Esophagus squamous epithelium (tissue), 4 donors: Measurements from ENCODE around the gene WDR1.

Source experiments
- POLR2A ChIP-seq, 4 donors: fragments of 450-650 bp; IDR thresholded peaks; one replicate each; pipeline ENCODE4 v1.6.1; 2017; ENCODE audit warnings: antibody characterized with exemption in 4 of 4, mild to moderate bottlenecking in 4 of 4, moderate library complexity in 3 of 4
- TF ChIP-seq, protein P1 (sequence below), 6 experiments: fragments of 450-650 bp in 4 of 6; fragments of 200-600 bp in 2 of 6; sonication (generic) in 2 of 6; IDR thresholded peaks; one replicate each; pipeline ENCODE4 v1.5.1; 2016 to 2019; ENCODE audit warnings: antibody characterized with exemption in 6 of 6, mild to moderate bottlenecking in 4 of 6, moderate library complexity in 4 of 6

DNA sequence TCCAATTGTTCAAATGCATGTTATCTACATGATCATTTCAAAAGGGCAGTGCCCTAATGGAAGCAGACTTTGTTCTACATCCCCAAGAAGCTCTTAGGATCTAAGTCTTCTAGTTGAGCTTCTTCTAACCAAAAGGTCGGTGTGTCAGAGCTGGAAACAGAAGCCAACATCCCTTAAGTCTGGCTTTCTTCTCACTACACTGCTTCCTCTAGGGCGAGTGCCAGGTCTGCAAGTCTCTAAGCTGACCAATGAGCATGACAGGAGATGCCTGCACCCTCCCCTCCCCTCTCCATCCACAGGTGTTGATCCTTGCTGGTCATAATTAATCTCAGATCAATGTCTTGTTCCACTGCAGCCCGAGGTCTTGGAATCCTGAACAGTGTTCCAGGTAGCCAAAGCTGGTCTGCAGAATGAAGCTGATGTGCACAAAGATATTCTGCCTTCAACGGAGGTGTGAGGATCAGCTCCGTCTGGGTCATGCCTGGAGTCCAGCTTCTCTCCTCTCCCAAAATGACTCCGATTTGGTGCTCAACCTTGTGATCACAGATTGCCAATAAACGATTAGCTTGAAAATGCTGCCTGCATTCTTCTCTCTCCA is 44.1 kb downstream of the WDR1 start:
- TF ChIP-seq POLR2A (IDR thresholded peaks at IDR 0.05) = no peak
- TF ChIP-seq, protein P1, sequence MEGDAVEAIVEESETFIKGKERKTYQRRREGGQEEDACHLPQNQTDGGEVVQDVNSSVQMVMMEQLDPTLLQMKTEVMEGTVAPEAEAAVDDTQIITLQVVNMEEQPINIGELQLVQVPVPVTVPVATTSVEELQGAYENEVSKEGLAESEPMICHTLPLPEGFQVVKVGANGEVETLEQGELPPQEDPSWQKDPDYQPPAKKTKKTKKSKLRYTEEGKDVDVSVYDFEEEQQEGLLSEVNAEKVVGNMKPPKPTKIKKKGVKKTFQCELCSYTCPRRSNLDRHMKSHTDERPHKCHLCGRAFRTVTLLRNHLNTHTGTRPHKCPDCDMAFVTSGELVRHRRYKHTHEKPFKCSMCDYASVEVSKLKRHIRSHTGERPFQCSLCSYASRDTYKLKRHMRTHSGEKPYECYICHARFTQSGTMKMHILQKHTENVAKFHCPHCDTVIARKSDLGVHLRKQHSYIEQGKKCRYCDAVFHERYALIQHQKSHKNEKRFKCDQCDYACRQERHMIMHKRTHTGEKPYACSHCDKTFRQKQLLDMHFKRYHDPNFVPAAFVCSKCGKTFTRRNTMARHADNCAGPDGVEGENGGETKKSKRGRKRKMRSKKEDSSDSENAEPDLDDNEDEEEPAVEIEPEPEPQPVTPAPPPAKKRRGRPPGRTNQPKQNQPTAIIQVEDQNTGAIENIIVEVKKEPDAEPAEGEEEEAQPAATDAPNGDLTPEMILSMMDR (IDR thresholded peaks at IDR 0.05) = no peak
